Kidney (tissue), 2 donors: ENCODE data around the gene TTC36. TPM values are rescaled to one million over a fixed set of nuclear protein-coding genes. Genes with fewer than 3 reads are reported as not detected.

Experiments
- polyA plus RNA-seq: library from polyadenylated mRNA; stranded (reverse); fragments of 350-450 nt; fragmentation: Illumina TruSeq; extraction: RNeasy Lipid Tissue Mini Kit (QIAGEN cat#74804); gene quantifications from one replicate; pipeline ENCODE4 v1.2.3, GENCODE V29; 2014; ENCODE audit warnings: low read depth, low replicate concordance; ENCODE audit not compliant: insufficient read depth
- total RNA-seq: library from RNA; stranded (reverse); fragmentation: NEBNext Ultra II Directional; extraction: Animal tissue kit (Norgen Biotek cat#: 25700); gene quantifications from one replicate; pipeline ENCODE4 v1.2.1, GENCODE V29; 2021
- donor health status: DM: yes; HTN: yes; CAD: no.

Gene TTC36
- total and polyA plus RNA-seq, 2 donors from 2014 or later, result 1.1 to 12.7 TPM

Other genes with a start within 250 kb of the TTC36 start
- gene CD3E, start 222.7 kb upstream of the TTC36 start, total RNA-seq, result 14.3 TPM
- gene CD3E, start 222.7 kb upstream of the TTC36 start, polyA plus RNA-seq, result 2.2 TPM
- 8.7 TPM for gene CD3D, start 184.8 kb upstream of the TTC36 start, total RNA-seq
- gene CD3D, start 184.8 kb upstream of the TTC36 start, polyA plus RNA-seq, result 1.4 TPM
- gene CD3G, start 183.1 kb upstream of the TTC36 start, total RNA-seq, result 4.8 TPM
- gene CD3G, start 183.1 kb upstream of the TTC36 start, polyA plus RNA-seq, result 0.45 TPM
- 39.2 TPM for gene UBE4A, start 167.9 kb upstream of the TTC36 start, total RNA-seq
- gene UBE4A, start 167.9 kb upstream of the TTC36 start, polyA plus RNA-seq, result 11.2 TPM
- 173 TPM for gene ATP5MG, start 125.9 kb upstream of the TTC36 start, total RNA-seq
- gene ATP5MG, start 125.9 kb upstream of the TTC36 start, polyA plus RNA-seq, result 811 TPM
- gene KMT2A, start 91.0 kb upstream of the TTC36 start, total RNA-seq, result 85.1 TPM
- 5.6 TPM for gene KMT2A, start 91.0 kb upstream of the TTC36 start, polyA plus RNA-seq
- 30.7 TPM for gene TMEM25, start 3.7 kb downstream of the TTC36 start, total RNA-seq
- gene TMEM25, start 3.7 kb downstream of the TTC36 start, polyA plus RNA-seq, result 36.8 TPM
- gene IFT46, start 38.5 kb downstream of the TTC36 start, total RNA-seq, result 21.1 TPM
- gene IFT46, start 38.5 kb downstream of the TTC36 start, polyA plus RNA-seq, result 28.7 TPM
- gene ARCN1, start 44.9 kb downstream of the TTC36 start, total RNA-seq, result 107 TPM
- gene ARCN1, start 44.9 kb downstream of the TTC36 start, polyA plus RNA-seq, result 64.7 TPM
- 118 TPM for gene PHLDB1, start 80.1 kb downstream of the TTC36 start, total RNA-seq
- gene PHLDB1, start 80.1 kb downstream of the TTC36 start, polyA plus RNA-seq, result 39.1 TPM
- 1.0 TPM for gene TREH, start 152.2 kb downstream of the TTC36 start, total RNA-seq
- gene TREH, start 152.2 kb downstream of the TTC36 start, polyA plus RNA-seq, result 10.2 TPM